A673 (cell line): ENCODE measurements around the gene OR2AE1.

Experiments
- CTCF ChIP-seq: fragments of 300-800, 200-600 bp; sonication (generic); conservative IDR thresholded peaks from 2 replicates; pipeline ENCODE4 v1.5.1; 2017; ENCODE audit warnings: low read depth, mild to moderate bottlenecking, antibody characterized with exemption, low read length, moderate library complexity, mixed read lengths
- EZH2 ChIP-seq: fragments of 200-600 bp; sonication (generic); IDR thresholded peaks from 2 replicates; pipeline ENCODE4 v1.6.1; 2017; ENCODE audit warnings: borderline replicate concordance, low read depth, mild to moderate bottlenecking, mixed read lengths, antibody characterized with exemption, low read length; ENCODE audit not compliant: poor library complexity, severe bottlenecking

GRCh38 chr7:99843808-99844207 is 33.0 kb downstream of the OR2AE1 start:
- no peak for TF ChIP-seq CTCF
- no peak for TF ChIP-seq EZH2
